GM21390 (cell line): Measurements from ENCODE around the gene HUS1B.
A peak's percentile ranks its signal among the peaks of the same experiment; 100 is the strongest.
"Not testable (repeated sequence)": the region's sequence is repeated elsewhere in the genome, so short reads cannot be mapped to it uniquely, and the experiment has no call there.

ENCODE experiments used
- ATAC-seq: cut with Tn5 transposase; IDR thresholded peaks from one replicate; pipeline ENCODE4 v1.9.1; 2021; ENCODE audit not compliant: unreplicated experiment

The HUS1B gene

GRCh38 chr6:679282-679681, 22.4 kb upstream of the HUS1B start:
- ATAC-seq, result no peak

GRCh38 chr6:678520-678919, 21.6 kb upstream of the HUS1B start:
- no peak for ATAC-seq

- no peak for ATAC-seq
Observed at GRCh38 chr6:677919-678318, 21.0 kb upstream of the HUS1B start.

GRCh38 chr6:674956-675355, 18.1 kb upstream of the HUS1B start:
- no peak for ATAC-seq

GRCh38 chr6:674406-674805, 17.5 kb upstream of the HUS1B start:
- no peak for ATAC-seq

- ATAC-seq, result no peak
Observed at GRCh38 chr6:667253-667927, 10.5 kb upstream of the HUS1B start.

- no peak for ATAC-seq
Observed at GRCh38 chr6:665403-666267, 8.7 kb upstream of the HUS1B start.

GRCh38 chr6:663788-664187, 6.9 kb upstream of the HUS1B start:
- not testable (repeated sequence) for ATAC-seq

GRCh38 chr6:659716-660581, 3.0 kb upstream of the HUS1B start:
- no peak for ATAC-seq

GRCh38 chr6:658244-658643, 1.3 kb upstream of the HUS1B start:
- no peak for ATAC-seq

GRCh38 chr6:657743-658142, 843 bp upstream of the HUS1B start:
- ATAC-seq, result no peak

GRCh38 chr6:654136-654535, 2.8 kb downstream of the HUS1B start:
- no peak for ATAC-seq

- no peak for ATAC-seq
Observed at GRCh38 chr6:652865-653264, 4.0 kb downstream of the HUS1B start.

GRCh38 chr6:650098-650497, 6.8 kb downstream of the HUS1B start:
- no peak for ATAC-seq

GRCh38 chr6:642805-643204, 14.1 kb downstream of the HUS1B start:
- no peak for ATAC-seq

GRCh38 chr6:641225-641985, 15.5 kb downstream of the HUS1B start:
- ATAC-seq, result no peak

GRCh38 chr6:636488-636887, 20.4 kb downstream of the HUS1B start:
- peak; percentile 74 for ATAC-seq

- ATAC-seq, result no peak
Observed at GRCh38 chr6:635233-635632, 21.7 kb downstream of the HUS1B start.

- no peak for ATAC-seq
Observed at GRCh38 chr6:633611-634010, 23.3 kb downstream of the HUS1B start.

GRCh38 chr6:628766-629165, 28.1 kb downstream of the HUS1B start:
- no peak for ATAC-seq

- no peak for ATAC-seq
Observed at GRCh38 chr6:626236-626635, 30.7 kb downstream of the HUS1B start.
